HG02759 (cell line): ENCODE results near the gene VPS9D1.
"Not testable (repeated sequence)": the region's sequence is repeated elsewhere in the genome, so short reads cannot be mapped to it uniquely, and the experiment has no call there.

Experiments used
- ATAC-seq: cut with Tn5 transposase; IDR thresholded peaks from one replicate; pipeline ENCODE4 v1.9.1; 2021; ENCODE audit warnings: mild to moderate bottlenecking, moderate library complexity; ENCODE audit not compliant: unreplicated experiment

The VPS9D1 gene

DNA sequence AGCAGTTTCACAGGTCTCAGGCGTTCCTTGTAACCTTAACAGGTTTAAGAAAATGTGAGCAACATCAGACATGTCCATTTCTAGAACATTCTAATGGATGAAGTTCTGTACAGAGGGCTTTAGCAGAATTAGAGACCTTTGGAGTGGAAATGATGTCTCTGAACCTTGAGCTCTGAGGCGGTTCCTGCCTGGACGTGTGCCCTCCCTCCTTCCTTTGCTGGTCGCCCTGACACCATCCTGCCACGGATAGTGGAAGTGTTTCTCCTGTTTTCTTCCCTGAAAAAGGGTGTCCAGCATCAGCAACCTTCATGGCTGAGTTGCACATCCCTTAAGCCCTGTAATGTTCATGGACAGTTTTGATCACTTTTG lies 51.9 kb downstream of the VPS9D1 start:
- no peak for ATAC-seq

DNA sequence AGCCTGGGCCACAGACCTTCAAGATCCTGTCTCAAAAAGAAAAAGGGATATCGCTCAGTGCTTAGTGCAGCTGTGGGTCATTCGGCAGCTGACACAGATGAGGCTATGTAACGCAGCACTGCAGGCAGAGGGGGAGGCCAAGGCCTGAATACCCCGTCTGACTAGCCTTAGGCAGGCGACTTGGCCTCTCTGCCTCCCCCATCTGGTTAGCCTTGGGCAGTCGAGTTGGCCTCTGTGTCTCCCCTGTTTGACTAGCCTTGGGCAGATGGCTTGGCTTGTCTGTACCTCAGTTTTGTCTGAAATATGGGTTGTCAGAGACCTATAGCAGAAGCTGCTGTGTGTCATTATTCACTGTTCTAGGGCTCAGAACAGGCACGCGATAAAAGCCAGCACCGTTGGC lies 53.1 kb downstream of the VPS9D1 start:
- no peak for ATAC-seq

DNA sequence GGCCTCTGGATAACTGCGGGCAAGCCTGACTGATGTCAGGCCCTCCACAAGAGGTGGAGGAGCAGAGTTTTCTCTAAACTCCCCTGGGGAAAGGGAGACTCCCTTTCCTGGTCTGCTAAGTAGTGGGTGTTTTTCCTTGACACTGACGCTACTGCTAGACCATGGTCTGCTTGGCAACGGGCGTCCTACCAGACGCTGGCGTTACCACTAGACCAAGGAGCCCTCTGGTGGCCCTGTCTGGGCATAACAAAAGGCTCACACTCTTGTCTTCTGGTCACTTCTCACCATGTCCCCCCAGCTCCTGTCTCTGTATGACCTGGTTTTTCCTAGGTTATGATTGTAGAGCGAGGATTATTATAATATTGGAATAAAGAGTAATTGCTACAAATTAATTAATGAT lies 53.7 kb downstream of the VPS9D1 start:
- ATAC-seq: not testable (repeated sequence)

DNA sequence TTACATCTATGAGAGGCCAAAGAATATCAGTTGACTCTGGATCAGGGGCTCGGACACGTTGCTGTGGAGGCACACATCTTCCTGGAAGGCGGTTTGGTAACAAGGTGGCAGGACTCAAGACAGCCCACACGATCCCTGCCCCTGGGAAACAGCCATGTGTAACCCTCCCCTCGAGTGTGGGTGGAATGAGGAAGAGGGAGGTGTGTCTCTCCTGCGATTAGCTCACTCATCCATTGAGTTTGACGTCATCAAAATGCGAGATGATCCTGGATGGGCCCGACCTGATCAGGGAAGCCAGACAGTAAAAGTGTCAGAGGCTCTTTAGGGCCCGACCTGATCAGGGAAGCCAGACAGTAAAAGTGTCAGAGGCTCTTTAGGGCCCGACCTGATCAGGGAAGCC lies 56.5 kb downstream of the VPS9D1 start:
- ATAC-seq: not testable (repeated sequence)

DNA sequence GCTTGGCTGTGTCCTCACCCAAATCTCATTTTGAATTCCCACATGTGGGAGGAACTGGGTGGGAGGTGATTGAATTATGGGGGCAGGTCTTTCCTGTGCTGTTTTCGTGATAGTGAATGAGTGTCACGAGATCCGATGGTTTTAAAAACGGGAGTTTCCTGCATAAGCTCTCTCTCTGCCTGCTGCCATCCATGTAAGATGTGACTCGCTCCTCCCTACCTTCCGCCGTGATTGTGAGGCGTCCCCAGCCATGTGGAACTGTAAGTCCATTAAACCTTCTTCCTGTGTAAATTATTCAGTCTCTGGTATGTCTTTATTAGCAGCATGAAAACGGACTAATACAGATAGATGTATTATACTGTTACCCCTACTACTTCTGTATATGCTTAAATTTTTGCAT lies 59.5 kb downstream of the VPS9D1 start:
- ATAC-seq: no peak

DNA sequence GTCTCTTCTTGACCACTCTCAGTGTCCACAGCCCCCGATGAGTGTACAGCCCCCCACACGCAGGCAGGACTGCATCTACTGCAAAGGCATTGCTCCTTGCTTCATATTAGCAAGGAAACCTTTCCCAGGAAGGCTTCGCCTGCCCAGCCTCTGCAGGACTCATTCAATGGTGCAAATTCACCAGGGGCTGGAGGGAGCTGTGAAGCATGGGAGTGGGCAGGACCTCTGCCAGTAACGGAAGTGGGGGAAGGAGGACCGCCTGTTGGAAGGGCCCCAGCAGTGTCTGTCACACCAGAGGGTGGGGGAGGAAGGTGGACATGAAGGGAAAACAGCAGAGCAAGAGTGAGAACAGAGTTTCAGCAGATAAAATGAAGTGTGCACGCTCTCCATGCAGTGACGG lies 60.6 kb downstream of the VPS9D1 start:
- ATAC-seq: no peak

DNA sequence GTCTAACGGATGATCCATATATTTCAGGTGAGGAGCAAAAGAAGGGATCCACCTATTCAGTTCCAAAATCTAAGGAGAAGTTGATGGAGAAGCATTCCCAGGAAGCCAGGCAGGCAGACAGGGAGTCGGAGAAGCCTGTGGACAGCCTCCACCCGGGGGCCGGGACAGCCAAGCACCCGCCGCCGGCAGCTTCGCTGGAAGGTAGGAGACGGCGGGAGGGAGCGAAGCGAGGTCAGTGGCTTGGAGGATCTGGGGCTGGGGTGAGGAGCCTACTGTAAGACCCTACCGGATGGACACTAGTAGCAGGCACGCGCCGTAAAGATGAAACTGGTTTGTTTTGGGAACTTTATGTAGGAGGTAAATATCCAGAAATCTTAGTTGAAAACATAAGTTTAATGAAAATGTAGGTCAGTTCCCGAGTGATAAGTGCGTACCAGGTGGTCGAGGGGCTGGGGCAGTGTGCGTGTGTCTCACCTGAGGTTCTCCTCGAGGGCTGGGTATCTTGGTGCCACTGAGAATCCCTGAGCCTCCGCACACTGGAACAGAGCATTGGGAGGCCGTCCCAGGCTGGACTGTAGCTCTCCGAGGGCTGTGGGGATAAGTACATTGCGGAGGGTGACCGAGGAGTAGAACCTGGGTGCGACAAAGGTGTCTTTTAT lies 62.3 kb downstream of the VPS9D1 start:
- ATAC-seq: no peak

DNA sequence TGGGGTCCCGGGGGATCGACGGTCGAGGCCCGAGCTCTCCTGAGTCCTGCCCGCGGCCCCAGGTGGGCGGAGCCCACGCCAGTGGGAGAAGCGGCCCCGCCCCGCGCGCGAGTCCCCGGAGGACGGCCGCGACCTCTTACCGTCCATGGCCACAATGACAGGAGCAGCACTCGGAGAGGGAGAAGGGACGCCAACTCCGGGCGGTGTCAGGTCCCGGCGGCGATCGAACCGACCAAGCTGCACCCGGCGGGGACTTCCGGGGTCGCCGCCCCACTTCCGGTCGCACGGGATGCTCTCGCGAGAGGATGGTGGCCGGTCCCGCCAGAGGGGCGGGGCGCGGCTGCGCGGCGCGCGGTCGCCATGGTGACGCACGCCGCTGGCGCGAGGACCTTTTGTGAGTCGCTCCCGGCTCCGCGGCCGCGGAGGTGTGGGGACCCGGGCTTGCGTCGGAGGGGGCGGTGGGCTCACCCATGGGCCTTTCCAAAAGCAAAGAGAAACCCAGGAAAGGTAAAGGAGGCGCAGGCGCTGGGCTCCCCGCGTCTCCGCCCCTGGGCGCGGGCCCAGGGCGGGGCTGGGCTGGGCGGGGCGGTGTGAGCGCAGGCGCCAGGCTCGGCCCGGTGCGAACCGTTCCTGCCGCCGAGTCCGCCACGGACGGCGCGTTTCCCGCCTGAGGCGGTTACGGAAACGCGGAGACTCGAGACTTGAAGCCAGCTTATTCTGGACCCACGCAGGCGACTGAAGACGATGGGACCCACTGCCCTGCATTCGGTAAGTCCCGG lies 63.1 kb downstream of the VPS9D1 start, which contains the start of the genes CHMP1A and SPATA33:
Gene CHMP1A, minus strand, starts transcription at position 267 of the 779 bp plus-strand sequence. Its CDS starts 120 bp downstream, at position 147.
Gene SPATA33, plus strand, starts transcription at position 395 of the 779 bp plus-strand sequence. Its CDS starts 76 bp downstream, at position 471.
- ATAC-seq: peak; percentile 92
